Fibroblast of skin of left biceps (primary cell): ENCODE data around the gene GABRB1.

Source experiments
- DNase-seq, 2 experiments: peaks; one replicate each; pipeline ENCODE4 v3.0.0-alpha.2; 2013; ENCODE audit warnings: low read depth in 2 of 2

Gene GABRB1

GRCh38 chr4:47110546-47111132 lies 79.3 kb downstream of the GABRB1 start:
- DNase-seq = no peak

- peak; percentile 4 to 14 for DNase-seq
These were observed 87.0 kb downstream of the GABRB1 start for GRCh38 chr4:47118192-47118929.

- DNase-seq = no peak
These were observed 89.4 kb downstream of the GABRB1 start for GRCh38 chr4:47120783-47121182.

GRCh38 chr4:47122592-47123291 lies 91.4 kb downstream of the GABRB1 start:
- DNase-seq = peak in 1 of 2 experiments; percentile 36

GRCh38 chr4:47128991-47129390 lies 97.6 kb downstream of the GABRB1 start:
- DNase-seq = no peak

GRCh38 chr4:47135210-47135609 lies 103.8 kb downstream of the GABRB1 start:
- DNase-seq = no peak

- no peak for DNase-seq
These were observed 111.9 kb downstream of the GABRB1 start for GRCh38 chr4:47143261-47143660.

- peak in 1 of 2 experiments; percentile 9 for DNase-seq
These were observed 114.3 kb downstream of the GABRB1 start for GRCh38 chr4:47145630-47146029.

GRCh38 chr4:47154816-47155370 lies 123.5 kb downstream of the GABRB1 start:
- no peak for DNase-seq

- no peak for DNase-seq
These were observed 124.6 kb downstream of the GABRB1 start for GRCh38 chr4:47155919-47156318.

- DNase-seq = no peak
These were observed 128.7 kb downstream of the GABRB1 start for GRCh38 chr4:47160095-47160494.

- no peak for DNase-seq
These were observed 136.0 kb downstream of the GABRB1 start for GRCh38 chr4:47167081-47168035.

- DNase-seq = no peak
These were observed 152.7 kb downstream of the GABRB1 start for GRCh38 chr4:47184083-47184482.

- DNase-seq = no peak
These were observed 154.4 kb downstream of the GABRB1 start for GRCh38 chr4:47185761-47186160.

- DNase-seq = no peak
These were observed 156.2 kb downstream of the GABRB1 start for GRCh38 chr4:47187608-47188007.

GRCh38 chr4:47193179-47193578 lies 161.8 kb downstream of the GABRB1 start:
- DNase-seq = no peak

- no peak for DNase-seq
These were observed 162.8 kb downstream of the GABRB1 start for GRCh38 chr4:47194036-47194737.

GRCh38 chr4:47195706-47196105 lies 164.3 kb downstream of the GABRB1 start:
- DNase-seq = no peak

- no peak for DNase-seq
These were observed 167.4 kb downstream of the GABRB1 start for GRCh38 chr4:47198791-47199190.

GRCh38 chr4:47203593-47203992 lies 172.2 kb downstream of the GABRB1 start:
- no peak for DNase-seq

- no peak for DNase-seq
These were observed 176.2 kb downstream of the GABRB1 start for GRCh38 chr4:47207555-47207954.
